Fibroblast of villous mesenchyme (primary cell): Measurements from ENCODE around the gene FRMD4A. TPM values are rescaled to one million over a fixed set of nuclear protein-coding genes. Genes with fewer than 3 reads are reported as not detected.

Experiments
- DNase-seq: peaks from one replicate; pipeline ENCODE4 v3.0.0-alpha.2; 2010; ENCODE audit warnings: low read depth
- H3K4me3 ChIP-seq: 2 replicates; pipeline ENCODE4 v1.5.1; 2011; ENCODE audit warnings: low read depth, mild to moderate bottlenecking, low read length
- total RNA-seq: library from RNA; depleted of rRNA; stranded (reverse); fragments of >200 nt; gene quantifications from 2 replicates; pipeline ENCODE4 v1.2.3, GENCODE V29; 2012
- TF ChIP-seq, protein P1 (sequence below): IDR thresholded peaks from 2 replicates; pipeline ENCODE4 v1.5.1; 2012; ENCODE audit warnings: low read depth, mild to moderate bottlenecking, low read length; ENCODE audit not compliant: insufficient read depth

The FRMD4A gene
- total RNA-seq, 1 donor, result 40.2 TPM

DNA sequence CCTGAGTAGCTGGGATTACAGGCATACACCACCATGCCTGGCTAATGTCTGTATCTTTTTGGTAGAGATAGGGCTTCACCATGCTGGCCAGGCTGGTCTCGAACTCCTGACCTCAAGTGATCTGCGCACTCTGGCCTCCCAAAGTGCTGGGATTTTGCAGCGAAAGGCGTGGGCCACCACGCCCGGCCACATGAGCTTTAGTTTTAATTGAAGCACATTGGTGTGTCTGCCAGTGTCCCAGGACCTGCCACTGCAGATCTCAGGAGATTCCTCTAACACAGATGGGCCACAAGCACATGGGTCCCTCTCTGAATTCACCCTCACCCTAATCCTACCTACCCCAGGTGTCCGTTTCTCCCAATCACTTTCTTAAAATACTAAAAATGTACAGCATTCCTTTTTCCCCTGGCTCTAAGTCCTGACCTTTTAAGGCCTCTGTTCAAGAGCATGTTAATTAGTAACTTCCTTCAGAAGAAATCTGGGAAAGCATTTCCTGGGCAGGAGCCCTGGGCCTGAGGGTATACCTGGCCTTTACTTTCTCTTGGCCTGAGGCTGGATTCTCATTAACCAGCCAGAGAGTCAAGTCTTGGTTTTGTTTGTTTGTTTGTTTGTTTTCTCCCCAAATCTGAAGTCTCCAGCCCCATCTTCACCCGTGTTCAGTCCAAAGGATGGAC is 661.4 kb downstream of the FRMD4A start:
- DNase-seq, result no peak
- H3K4me3 ChIP-seq, result no peak overlapping the region
- TF ChIP-seq, protein P1, sequence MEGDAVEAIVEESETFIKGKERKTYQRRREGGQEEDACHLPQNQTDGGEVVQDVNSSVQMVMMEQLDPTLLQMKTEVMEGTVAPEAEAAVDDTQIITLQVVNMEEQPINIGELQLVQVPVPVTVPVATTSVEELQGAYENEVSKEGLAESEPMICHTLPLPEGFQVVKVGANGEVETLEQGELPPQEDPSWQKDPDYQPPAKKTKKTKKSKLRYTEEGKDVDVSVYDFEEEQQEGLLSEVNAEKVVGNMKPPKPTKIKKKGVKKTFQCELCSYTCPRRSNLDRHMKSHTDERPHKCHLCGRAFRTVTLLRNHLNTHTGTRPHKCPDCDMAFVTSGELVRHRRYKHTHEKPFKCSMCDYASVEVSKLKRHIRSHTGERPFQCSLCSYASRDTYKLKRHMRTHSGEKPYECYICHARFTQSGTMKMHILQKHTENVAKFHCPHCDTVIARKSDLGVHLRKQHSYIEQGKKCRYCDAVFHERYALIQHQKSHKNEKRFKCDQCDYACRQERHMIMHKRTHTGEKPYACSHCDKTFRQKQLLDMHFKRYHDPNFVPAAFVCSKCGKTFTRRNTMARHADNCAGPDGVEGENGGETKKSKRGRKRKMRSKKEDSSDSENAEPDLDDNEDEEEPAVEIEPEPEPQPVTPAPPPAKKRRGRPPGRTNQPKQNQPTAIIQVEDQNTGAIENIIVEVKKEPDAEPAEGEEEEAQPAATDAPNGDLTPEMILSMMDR, result no peak

DNA sequence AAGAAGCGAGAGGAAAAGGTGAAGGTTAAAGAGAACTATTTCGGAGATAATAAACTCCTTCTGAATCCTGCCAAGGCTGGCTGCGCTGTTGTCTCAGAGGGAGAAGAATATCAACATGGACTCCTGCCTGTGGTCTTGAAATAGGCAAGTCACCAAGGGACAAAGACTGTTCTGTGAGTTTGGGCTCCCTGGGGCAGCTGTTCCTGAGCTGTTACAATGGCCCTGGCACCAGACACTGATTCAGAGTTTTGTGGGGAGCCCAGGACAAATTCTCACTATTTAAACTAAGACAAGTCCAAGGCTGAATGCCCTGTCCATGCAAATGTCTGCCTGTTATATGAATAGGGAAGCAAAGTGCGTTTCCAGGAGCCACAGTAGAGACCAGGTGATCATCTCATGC is 662.6 kb downstream of the FRMD4A start:
- TF ChIP-seq, protein P1, result no peak
- no peak for DNase-seq
- H3K4me3 ChIP-seq, result no peak overlapping the region

DNA sequence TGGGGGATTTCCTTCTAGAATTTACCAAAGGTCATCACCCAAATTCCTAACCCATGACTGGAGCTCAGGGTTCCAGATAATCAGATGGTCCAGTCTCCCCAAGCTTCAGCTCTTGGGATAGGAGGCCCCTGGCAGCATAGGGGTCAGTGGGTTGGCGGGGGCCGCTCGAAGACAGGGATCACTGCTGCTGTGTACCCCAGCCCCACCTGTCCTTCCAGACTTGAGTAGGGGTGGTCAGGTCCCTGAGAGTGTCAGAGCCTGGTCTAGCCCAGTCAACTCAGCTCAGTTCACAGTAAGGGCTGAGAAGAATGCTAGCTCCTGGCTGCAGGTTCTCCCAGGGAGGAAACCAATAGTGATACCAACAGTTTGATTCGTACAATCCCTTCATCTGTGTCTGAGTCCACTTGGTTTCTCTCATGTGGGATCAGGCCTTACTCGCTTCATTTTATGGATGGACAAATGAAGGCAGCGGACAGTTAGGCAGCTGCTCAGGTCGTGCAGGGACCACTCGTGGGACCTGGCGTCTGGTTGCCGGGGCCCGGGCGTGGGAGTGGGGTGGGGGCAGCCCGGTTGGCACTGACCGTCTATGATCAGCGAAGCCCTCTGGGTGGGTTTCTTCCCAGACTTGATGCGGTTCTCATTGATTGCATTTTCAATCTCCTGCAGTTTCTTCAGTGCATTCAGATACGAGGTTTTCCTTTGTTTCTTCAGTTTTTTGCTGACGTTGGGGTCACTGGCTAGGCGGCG is 665.0 kb downstream of the FRMD4A start:
- no peak for DNase-seq
- TF ChIP-seq, protein P1, result no peak
- H3K4me3 ChIP-seq, result no peak overlapping the region

DNA sequence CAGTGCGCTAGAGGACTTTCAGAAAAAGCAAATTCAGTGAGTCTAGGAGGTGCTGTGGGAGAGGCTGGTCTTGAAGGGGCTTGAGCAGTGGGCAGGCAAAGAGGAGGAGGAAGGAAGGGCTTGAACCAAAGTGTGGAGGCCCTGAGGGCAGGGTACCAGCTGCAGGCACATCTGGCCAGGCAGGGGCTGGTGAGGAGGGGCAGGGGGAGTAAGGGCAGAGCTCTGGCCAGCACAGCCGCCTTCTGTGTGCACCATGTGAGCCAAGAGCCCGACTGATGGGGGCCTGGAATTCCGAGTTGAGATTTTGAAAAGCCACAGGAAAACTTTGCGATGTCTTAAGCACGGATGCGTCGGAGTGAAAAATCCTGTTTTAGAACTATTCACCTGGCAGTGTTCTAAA is 669.5 kb downstream of the FRMD4A start:
- DNase-seq, result no peak
- H3K4me3 ChIP-seq, result no peak overlapping the region
- TF ChIP-seq, protein P1, result no peak

DNA sequence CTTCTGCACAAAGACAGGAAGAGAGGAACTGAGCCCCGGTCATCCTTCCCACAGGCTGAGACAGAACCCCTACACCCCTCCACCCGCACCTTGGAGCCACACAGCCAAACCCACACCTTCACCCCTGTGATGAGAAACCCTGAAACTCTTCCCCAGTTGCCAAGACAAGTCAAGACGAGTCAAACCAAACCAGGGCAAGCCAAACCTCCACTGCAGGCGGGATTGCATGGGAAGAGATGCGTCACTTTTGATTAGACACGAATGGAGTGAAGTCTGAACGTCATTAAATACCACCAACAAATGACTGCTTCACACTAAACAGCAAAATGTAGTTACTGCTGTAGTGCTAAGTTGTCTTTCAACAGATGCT is 670.2 kb downstream of the FRMD4A start:
- no peak for DNase-seq

DNA sequence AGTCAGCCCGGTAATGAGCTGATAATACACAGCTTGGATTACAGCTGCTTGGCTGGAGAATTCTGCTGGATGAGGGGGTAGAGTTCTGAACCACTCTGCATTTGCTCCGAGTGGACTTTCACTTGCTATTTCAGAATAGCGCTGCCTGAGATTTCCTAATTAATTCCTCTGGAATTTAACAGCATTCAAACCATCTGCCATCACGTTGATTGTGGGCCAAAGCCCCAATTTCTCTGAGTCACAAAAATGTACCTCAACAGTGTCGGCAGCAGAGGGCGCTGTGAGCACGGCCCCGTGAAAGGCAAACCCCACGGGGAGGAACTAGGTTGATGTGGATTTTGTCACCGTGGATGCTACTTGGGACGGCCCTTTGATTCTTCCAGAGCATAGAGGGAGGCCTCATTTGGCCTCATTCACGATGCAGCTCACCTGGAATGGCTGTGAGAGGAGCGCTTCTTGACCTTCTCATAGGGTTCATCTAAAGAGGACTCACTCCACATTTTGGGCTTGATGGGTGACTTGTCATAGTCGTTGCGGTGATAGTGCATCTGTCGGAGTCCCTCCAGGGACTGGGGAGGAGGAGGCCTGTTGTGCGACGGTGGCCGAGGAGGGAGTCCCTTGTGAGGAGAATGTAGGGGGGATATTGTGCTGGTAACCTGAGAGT is 670.7 kb downstream of the FRMD4A start:
- peak; percentile 63 for DNase-seq
- H3K4me3 ChIP-seq, result no peak overlapping the region
- TF ChIP-seq, protein P1, result peak; percentile 94

More for the DNA sequence above, 670.2 kb downstream of the FRMD4A start:
- TF ChIP-seq, protein P1, result no peak
- H3K4me3 ChIP-seq, result no peak overlapping the region
